Central memory CD8-positive, alpha-beta T cell (primary cell): ENCODE data around the gene PDZD7.

Experiments
- ATAC-seq: fragments of 150-1000 bp; cut with Tn5 transposase; replicated peaks from 2 replicates; pipeline ENCODE4 v1.10.0; 2022; ENCODE audit warnings: mild to moderate bottlenecking, moderate FRiP score, moderate number of reproducible peaks; ENCODE audit not compliant: poor library complexity, severe bottlenecking; ENCODE audit errors: extremely low read depth
- DNase-seq, 2 donors: peaks; one replicate each; pipeline ENCODE4 v3.0.0; 2021; ENCODE audit warnings: low spot score in 2 of 2
- H3K27ac Mint-ChIP-seq: one replicate; pipeline ENCODE4 v1.8.0; 2022; ENCODE audit warnings: low read depth, mild to moderate bottlenecking, moderate library complexity, mixed read lengths
- H3K27me3 Mint-ChIP-seq: one replicate; pipeline ENCODE4 v1.8.0; 2022; ENCODE audit warnings: mixed read lengths
- H3K36me3 Mint-ChIP-seq: one replicate; pipeline ENCODE4 v1.8.0; 2022; ENCODE audit warnings: mild to moderate bottlenecking, moderate library complexity, mixed read lengths; ENCODE audit not compliant: insufficient read depth
- H3K4me1 Mint-ChIP-seq: one replicate; pipeline ENCODE4 v1.8.0; 2022; ENCODE audit warnings: mixed read lengths
- H3K4me3 Mint-ChIP-seq: one replicate; pipeline ENCODE4 v1.8.0; 2022; ENCODE audit warnings: mild to moderate bottlenecking, moderate library complexity, mixed read lengths
- H3K9me3 Mint-ChIP-seq: one replicate; pipeline ENCODE4 v1.8.0; 2022; ENCODE audit warnings: mixed read lengths

PDZD7 gene

GRCh38 chr10:101032637-101033224 is 1.8 kb upstream of the PDZD7 start:
- DNase-seq: no peak
- ATAC-seq: peak; percentile 9
- H3K27me3 Mint-ChIP-seq: peaks cover 7% of the 10 kb centered on the region
- H3K27ac Mint-ChIP-seq: peak overlapping the region; percentile 82
- H3K4me3 Mint-ChIP-seq: peak overlapping the region; percentile 83
- H3K36me3 Mint-ChIP-seq: peaks cover 12% of the 10 kb centered on the region
- peaks cover 29% of the 10 kb centered on the region for H3K4me1 Mint-ChIP-seq
- H3K9me3 Mint-ChIP-seq: no peaks in the 10 kb centered on the region

- Mint-ChIP-seq H3K4me1 (peaks cover 29% of the 10 kb centered on the region), H3K27ac (peak overlapping the region; percentile 82), H3K9me3 (no peaks in the 10 kb centered on the region), H3K36me3 (peaks cover 8% of the 10 kb centered on the region), H3K4me3 (peak overlapping the region; percentile 83), H3K27me3 (peaks cover 14% of the 10 kb centered on the region)
- peak; percentile 56 to 66 for DNase-seq
- ATAC-seq: peak; percentile 55
These were observed 1.1 kb upstream of the PDZD7 start for GRCh38 chr10:101031796-101032636.

GRCh38 chr10:101030496-101031127 is 317 bp downstream of the PDZD7 start:
- H3K4me3 Mint-ChIP-seq: peak overlapping the region; percentile 83
- H3K9me3 Mint-ChIP-seq: no peaks in the 10 kb centered on the region
- no peak for DNase-seq
- peaks cover 8% of the 10 kb centered on the region for H3K36me3 Mint-ChIP-seq
- peak overlapping the region; percentile 82 for H3K27ac Mint-ChIP-seq
- no peak for ATAC-seq
- peaks cover 29% of the 10 kb centered on the region for H3K4me1 Mint-ChIP-seq
- peaks cover 14% of the 10 kb centered on the region for H3K27me3 Mint-ChIP-seq

GRCh38 chr10:101029520-101030295 is 1.2 kb downstream of the PDZD7 start:
- no peak for DNase-seq
- H3K27ac Mint-ChIP-seq: no peak overlapping the region
- H3K36me3 Mint-ChIP-seq: peaks cover 8% of the 10 kb centered on the region
- peaks cover 14% of the 10 kb centered on the region for H3K27me3 Mint-ChIP-seq
- no peak for ATAC-seq
- H3K4me1 Mint-ChIP-seq: peaks cover 29% of the 10 kb centered on the region
- H3K4me3 Mint-ChIP-seq: peak overlapping the region; percentile 83
- H3K9me3 Mint-ChIP-seq: no peaks in the 10 kb centered on the region

DNA sequence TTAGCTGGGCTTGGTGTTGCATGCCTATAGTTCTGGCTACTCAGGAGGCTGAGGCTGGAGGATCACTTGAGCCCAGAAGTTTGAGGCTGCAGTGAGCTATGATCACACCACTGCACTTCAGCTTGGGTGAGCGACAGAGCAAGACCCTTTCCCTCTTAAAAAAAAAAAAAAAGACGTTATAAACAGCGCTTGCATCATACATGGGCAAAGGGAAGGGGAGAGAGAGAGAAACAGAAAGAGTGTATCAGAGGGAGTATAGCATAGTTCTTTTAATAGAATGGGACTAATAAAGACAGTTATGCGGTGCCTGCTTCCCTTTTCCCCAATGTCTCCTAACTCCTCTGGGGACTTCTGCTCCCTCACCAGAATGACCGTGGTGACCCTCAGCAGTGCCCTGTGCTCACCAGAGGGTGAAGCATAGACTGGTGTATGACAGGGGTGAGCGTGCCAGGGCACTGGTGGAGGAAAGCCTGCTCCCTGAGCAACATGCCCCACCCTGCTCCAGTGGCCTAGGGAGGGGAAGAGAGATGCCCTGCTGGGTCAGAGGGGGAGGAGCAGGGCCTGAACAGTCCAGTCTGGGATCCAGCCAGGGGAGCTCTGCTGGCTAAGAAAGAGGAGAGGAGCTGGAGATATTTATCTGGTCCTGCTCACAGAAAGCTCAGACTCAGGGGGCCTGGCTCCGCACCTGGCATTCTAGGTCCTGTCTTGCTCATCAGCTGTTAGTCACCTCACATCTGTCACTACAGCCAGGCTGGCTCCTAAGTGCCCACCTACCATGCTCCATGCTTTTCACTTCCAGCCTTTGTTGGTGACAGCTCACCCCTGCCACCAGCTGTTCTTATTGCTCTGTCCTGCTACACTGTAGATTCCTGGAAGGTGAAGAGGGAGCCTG is 2.2 kb downstream of the PDZD7 start:
- ATAC-seq (no peak), DNase-seq (no peak)
- peaks cover 14% of the 10 kb centered on the region for H3K27me3 Mint-ChIP-seq
- H3K36me3 Mint-ChIP-seq: peaks cover 8% of the 10 kb centered on the region
- no peaks in the 10 kb centered on the region for H3K9me3 Mint-ChIP-seq
- H3K4me3 Mint-ChIP-seq: no peak overlapping the region
- H3K4me1 Mint-ChIP-seq: peaks cover 27% of the 10 kb centered on the region
- no peak overlapping the region for H3K27ac Mint-ChIP-seq

DNA sequence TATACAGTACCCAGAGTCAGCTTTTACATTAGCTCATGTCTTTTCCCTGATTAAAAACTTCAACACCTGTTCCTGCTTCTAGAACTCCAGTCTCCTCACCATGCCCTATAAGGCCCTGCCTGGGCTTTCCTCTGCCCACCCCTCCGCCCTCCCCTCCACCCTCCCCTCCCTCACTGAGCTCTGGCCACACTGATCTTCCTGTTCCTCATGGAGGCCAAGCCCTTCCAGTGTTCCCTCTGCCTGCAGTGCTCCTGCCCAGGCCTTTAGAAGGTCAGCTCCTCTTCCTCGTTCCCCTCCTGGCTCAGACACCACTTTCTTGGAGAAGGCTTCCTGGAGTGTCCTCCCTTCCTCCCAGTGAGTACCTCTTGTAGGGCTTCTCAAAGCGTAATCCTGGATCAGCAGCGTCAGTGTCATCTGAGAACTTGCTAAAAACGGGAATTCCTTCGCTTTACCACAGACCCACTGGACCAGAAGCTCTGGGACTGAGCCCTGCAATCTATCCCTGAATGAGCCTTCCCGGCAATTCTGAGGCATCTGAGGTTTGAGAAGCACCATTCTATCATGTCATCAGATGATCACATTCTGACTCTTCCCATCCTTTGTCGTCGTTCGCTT is 3.7 kb downstream of the PDZD7 start:
- DNase-seq (no peak), ATAC-seq (no peak)
- H3K27me3 Mint-ChIP-seq: peaks cover 14% of the 10 kb centered on the region
- H3K27ac Mint-ChIP-seq: no peak overlapping the region
- H3K36me3 Mint-ChIP-seq: peaks cover 8% of the 10 kb centered on the region
- H3K9me3 Mint-ChIP-seq: no peaks in the 10 kb centered on the region
- no peak overlapping the region for H3K4me3 Mint-ChIP-seq
- H3K4me1 Mint-ChIP-seq: peaks cover 14% of the 10 kb centered on the region

- Mint-ChIP-seq H3K4me1 (no peaks in the 10 kb centered on the region), H3K9me3 (no peaks in the 10 kb centered on the region), H3K27me3 (peaks cover 49% of the 10 kb centered on the region), H3K27ac (no peak overlapping the region), H3K36me3 (no peaks in the 10 kb centered on the region), H3K4me3 (no peak overlapping the region)
- ATAC-seq (no peak), DNase-seq (no peak)
These were observed 7.8 kb downstream of the PDZD7 start for GRCh38 chr10:101022967-101023705.

- H3K27me3 Mint-ChIP-seq: peaks cover 52% of the 10 kb centered on the region
- no peaks in the 10 kb centered on the region for H3K9me3 Mint-ChIP-seq
These were observed 9.2 kb downstream of the PDZD7 start for GRCh38 chr10:101021692-101022251.

GRCh38 chr10:101021239-101021638 is 9.7 kb downstream of the PDZD7 start:
- peaks cover 58% of the 10 kb centered on the region for H3K27me3 Mint-ChIP-seq
- H3K27ac Mint-ChIP-seq: no peak overlapping the region
- DNase-seq (no peak), ATAC-seq (no peak)
- no peaks in the 10 kb centered on the region for H3K4me1 Mint-ChIP-seq
- no peak overlapping the region for H3K4me3 Mint-ChIP-seq
- no peaks in the 10 kb centered on the region for H3K9me3 Mint-ChIP-seq
- no peaks in the 10 kb centered on the region for H3K36me3 Mint-ChIP-seq

More at GRCh38 chr10:101021692-101022251, 9.2 kb downstream of the PDZD7 start:
- no peaks in the 10 kb centered on the region for H3K4me1 Mint-ChIP-seq
- no peak overlapping the region for H3K4me3 Mint-ChIP-seq
- no peak for ATAC-seq
- DNase-seq: no peak
- H3K36me3 Mint-ChIP-seq: no peaks in the 10 kb centered on the region
- no peak overlapping the region for H3K27ac Mint-ChIP-seq

DNA sequence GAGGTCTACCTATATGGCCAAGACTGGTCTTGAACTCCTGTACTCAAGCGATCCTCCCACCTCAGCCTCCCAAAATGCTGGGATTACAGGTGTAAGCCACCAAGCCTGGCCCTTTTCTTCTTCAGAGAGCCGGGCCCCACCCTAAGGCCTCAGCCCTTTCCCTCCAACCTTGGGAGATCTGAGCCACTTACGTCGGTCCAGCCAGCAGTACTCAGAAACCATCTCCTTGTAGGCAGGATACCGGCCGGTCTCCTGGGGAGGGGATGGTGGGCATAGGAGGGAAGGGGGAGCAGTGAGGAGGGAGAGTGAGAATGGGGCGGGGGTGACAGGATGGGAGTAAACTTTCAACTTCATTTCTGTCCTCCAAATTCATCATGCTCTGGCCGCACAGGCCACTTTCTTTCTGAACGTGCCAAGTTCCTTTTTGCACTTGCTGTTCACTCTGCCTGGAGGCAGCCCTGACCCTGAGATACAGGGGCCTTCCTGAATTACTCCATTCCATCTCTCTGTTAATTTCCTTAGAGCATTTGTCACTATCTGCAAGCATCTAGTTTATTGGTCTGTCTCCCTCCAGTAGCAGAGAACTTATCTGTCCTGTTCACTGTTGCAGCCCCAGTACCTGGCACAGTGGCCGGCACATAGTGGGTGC is 10.4 kb downstream of the PDZD7 start:
- DNase-seq: no peak
- Mint-ChIP-seq H3K4me3 (no peak overlapping the region), H3K36me3 (no peaks in the 10 kb centered on the region), H3K27me3 (peaks cover 65% of the 10 kb centered on the region), H3K4me1 (no peaks in the 10 kb centered on the region), H3K9me3 (no peaks in the 10 kb centered on the region), H3K27ac (no peak overlapping the region)
- ATAC-seq: no peak
